Glutamatergic neuron (in vitro differentiated cells): ENCODE measurements around the gene GABRA4. TPM values are rescaled to one million over a fixed set of nuclear protein-coding genes. Genes with fewer than 3 reads are reported as not detected.

ENCODE experiments used
- DNase-seq: peaks from one replicate; pipeline ENCODE4 v3.0.0; 2022
- H3K27ac Mint-ChIP-seq: one replicate; pipeline ENCODE4 v1.8.0; 2020; ENCODE audit warnings: mild to moderate bottlenecking, mixed read lengths, inconsistent platforms; ENCODE audit not compliant: unreplicated experiment
- H3K27me3 Mint-ChIP-seq: one replicate; pipeline ENCODE4 v1.8.0; 2020; ENCODE audit warnings: mild to moderate bottlenecking, moderate library complexity, mixed read lengths, inconsistent platforms; ENCODE audit not compliant: unreplicated experiment
- H3K36me3 Mint-ChIP-seq: one replicate; pipeline ENCODE4 v1.8.0; 2020; ENCODE audit warnings: mild to moderate bottlenecking, mixed read lengths, inconsistent platforms; ENCODE audit not compliant: unreplicated experiment
- H3K4me1 Mint-ChIP-seq: one replicate; pipeline ENCODE4 v1.8.0; 2020; ENCODE audit warnings: mild to moderate bottlenecking, low read depth, mixed read lengths, inconsistent platforms; ENCODE audit not compliant: unreplicated experiment
- H3K4me3 Mint-ChIP-seq: one replicate; pipeline ENCODE4 v1.8.0; 2020; ENCODE audit warnings: mild to moderate bottlenecking, mixed read lengths, inconsistent platforms; ENCODE audit not compliant: unreplicated experiment
- H3K9me3 Mint-ChIP-seq: one replicate; pipeline ENCODE4 v1.8.0; 2020; ENCODE audit warnings: mild to moderate bottlenecking, moderate library complexity, mixed read lengths, inconsistent platforms; ENCODE audit not compliant: unreplicated experiment
- CTCF ChIP-seq: fragments of 200-600 bp; sonication (generic); IDR thresholded peaks from one replicate; pipeline ENCODE4 v1.5.0; 2021; ENCODE audit not compliant: partially characterized antibody, unreplicated experiment
- long read RNA-seq: library from polyadenylated mRNA; unstranded; transcript quantifications from one replicate; pipeline ENCODE4 v2.0.0, GENCODE V29; 2020; ENCODE audit not compliant: unreplicated experiment
- total RNA-seq: library from RNA; stranded (reverse); fragmentation: NEBNext Ultra II Directional; extraction: Animal tissue kit (Norgen Biotek cat#: 25700); gene quantifications from one replicate; pipeline ENCODE4 v1.2.1, GENCODE V29; 2021; ENCODE audit not compliant: unreplicated experiment

The GABRA4 gene
- total RNA-seq: not detected
- long read RNA-seq: 0 reads

GRCh38 chr4:46993075-46994006 lies at the start of gene GABRA4:
GABRA4 (minus strand) TSS chr4:46993581; CDS start chr4:46993424, 157 bp downstream.
- Mint-ChIP-seq H3K27me3 (peaks cover 19% of the 10 kb centered on the region), H3K4me1 (peaks cover 9% of the 10 kb centered on the region), H3K27ac (no peak within 1 kb of the TSS), H3K9me3 (no peaks in the 10 kb centered on the region), H3K36me3 (no peaks in the 10 kb centered on the region), H3K4me3 (peak within 1 kb of the TSS; percentile 91)
- peak; percentile 33 for DNase-seq
- no peak for TF ChIP-seq CTCF

- Mint-ChIP-seq H3K9me3 (no peaks in the 10 kb centered on the region), H3K27me3 (no peaks in the 10 kb centered on the region), H3K4me3 (no peak overlapping the region), H3K36me3 (no peaks in the 10 kb centered on the region), H3K27ac (no peak overlapping the region), H3K4me1 (peaks cover 5% of the 10 kb centered on the region)
- DNase-seq: no peak
- TF ChIP-seq CTCF: no peak
Observed at GRCh38 chr4:47040828-47041227, 47.4 kb upstream of the GABRA4 start.

GRCh38 chr4:47038263-47038662 lies 44.9 kb upstream of the GABRA4 start:
- Mint-ChIP-seq H3K36me3 (no peaks in the 10 kb centered on the region), H3K27me3 (no peaks in the 10 kb centered on the region), H3K27ac (no peak overlapping the region), H3K9me3 (no peaks in the 10 kb centered on the region), H3K4me1 (peaks cover 10% of the 10 kb centered on the region), H3K4me3 (no peak overlapping the region)
- TF ChIP-seq CTCF: no peak
- no peak for DNase-seq

GRCh38 chr4:47032405-47033106 lies 39.2 kb upstream of the GABRA4 start:
- peak; percentile 53 for TF ChIP-seq CTCF
- Mint-ChIP-seq H3K9me3 (peaks cover 15% of the 10 kb centered on the region), H3K36me3 (no peaks in the 10 kb centered on the region), H3K27me3 (peaks cover 5% of the 10 kb centered on the region), H3K4me3 (peak overlapping the region; percentile 97), H3K4me1 (peaks cover 14% of the 10 kb centered on the region), H3K27ac (peak overlapping the region; percentile 91)
- DNase-seq: peak; percentile 87
